HG03159 (cell line): ENCODE data around the gene ANAPC7.
"Not testable (repeated sequence)": the region's sequence is repeated elsewhere in the genome, so short reads cannot be mapped to it uniquely, and the experiment has no call there.

Experiments used
- ATAC-seq: cut with Tn5 transposase; IDR thresholded peaks from one replicate; pipeline ENCODE4 v1.9.1; 2021; ENCODE audit warnings: mild to moderate bottlenecking, moderate library complexity; ENCODE audit not compliant: unreplicated experiment

Gene ANAPC7

GRCh38 chr12:110373962-110374611 is 29.4 kb downstream of the ANAPC7 start:
- no peak for ATAC-seq

GRCh38 chr12:110373425-110373824 is 30.1 kb downstream of the ANAPC7 start:
- no peak for ATAC-seq

GRCh38 chr12:110373025-110373424 is 30.5 kb downstream of the ANAPC7 start:
- no peak for ATAC-seq

GRCh38 chr12:110372056-110372425 is 31.5 kb downstream of the ANAPC7 start:
- ATAC-seq, result no peak

- ATAC-seq, result no peak
These were observed 32.0 kb downstream of the ANAPC7 start for GRCh38 chr12:110371408-110372055.

- ATAC-seq, result no peak
These were observed 32.7 kb downstream of the ANAPC7 start for GRCh38 chr12:110370732-110371231.

GRCh38 chr12:110369992-110370391 is 33.5 kb downstream of the ANAPC7 start:
- no peak for ATAC-seq

- ATAC-seq, result no peak
These were observed 36.2 kb downstream of the ANAPC7 start for GRCh38 chr12:110367181-110367864.

GRCh38 chr12:110366321-110367142 is 37.0 kb downstream of the ANAPC7 start:
- ATAC-seq, result no peak

- ATAC-seq, result no peak
These were observed 37.8 kb downstream of the ANAPC7 start for GRCh38 chr12:110365489-110366320.

- ATAC-seq, result no peak
These were observed 42.3 kb downstream of the ANAPC7 start for GRCh38 chr12:110361216-110361615.

GRCh38 chr12:110358384-110359097 is 45.0 kb downstream of the ANAPC7 start:
- not testable (repeated sequence) for ATAC-seq

- no peak for ATAC-seq
These were observed 48.4 kb downstream of the ANAPC7 start for GRCh38 chr12:110355073-110355472.

- no peak for ATAC-seq
These were observed 49.2 kb downstream of the ANAPC7 start for GRCh38 chr12:110354172-110354780.

GRCh38 chr12:110353211-110353965 is 50.1 kb downstream of the ANAPC7 start:
- no peak for ATAC-seq

GRCh38 chr12:110352401-110352800 is 51.1 kb downstream of the ANAPC7 start:
- ATAC-seq, result no peak

GRCh38 chr12:110351119-110351518 is 52.4 kb downstream of the ANAPC7 start:
- ATAC-seq, result no peak

- no peak for ATAC-seq
These were observed 53.9 kb downstream of the ANAPC7 start for GRCh38 chr12:110349514-110350151.
